Fibroblast of mammary gland (primary cell): ENCODE data around the gene OR10J5.
A peak's percentile ranks its signal among the peaks of the same experiment; 100 is the strongest.
"Not testable (repeated sequence)": the region's sequence is repeated elsewhere in the genome, so short reads cannot be mapped to it uniquely, and the experiment has no call there.

Source experiments
- DNase-seq: peaks from one replicate; pipeline ENCODE4 v3.0.0-alpha.2; 2010; ENCODE audit warnings: low read depth
- H3K4me3 ChIP-seq: 2 replicates; pipeline ENCODE4 v1.5.1; 2011; ENCODE audit warnings: low read depth, mild to moderate bottlenecking, low read length, moderate library complexity; ENCODE audit not compliant: control insufficient read depth
- TF ChIP-seq, protein P1 (sequence below): conservative IDR thresholded peaks from 2 replicates; pipeline ENCODE4 v1.5.1; 2011; ENCODE audit warnings: low read depth, low read length, inconsistent platforms; ENCODE audit not compliant: control insufficient read depth, insufficient read depth

Gene OR10J5

DNA sequence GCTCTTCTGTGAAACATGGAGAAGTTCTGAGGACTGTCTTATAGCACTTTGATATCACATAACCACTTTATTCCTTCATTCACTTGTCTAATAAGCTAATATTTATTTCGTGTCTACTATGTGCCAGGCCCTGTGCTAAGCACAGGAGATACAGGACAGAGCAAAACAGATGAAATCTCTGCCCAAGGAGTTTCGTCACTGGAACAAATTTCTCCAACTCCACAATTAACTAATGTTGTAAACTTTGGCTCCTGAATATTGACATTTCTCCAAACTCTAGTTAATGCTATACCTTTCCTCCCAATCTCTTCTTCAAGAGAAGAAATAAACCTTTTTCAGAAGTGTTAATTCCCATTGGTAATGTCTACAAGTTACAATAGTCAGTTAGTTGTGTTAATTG is 24.8 kb upstream of the OR10J5 start:
- TF ChIP-seq, protein P1, sequence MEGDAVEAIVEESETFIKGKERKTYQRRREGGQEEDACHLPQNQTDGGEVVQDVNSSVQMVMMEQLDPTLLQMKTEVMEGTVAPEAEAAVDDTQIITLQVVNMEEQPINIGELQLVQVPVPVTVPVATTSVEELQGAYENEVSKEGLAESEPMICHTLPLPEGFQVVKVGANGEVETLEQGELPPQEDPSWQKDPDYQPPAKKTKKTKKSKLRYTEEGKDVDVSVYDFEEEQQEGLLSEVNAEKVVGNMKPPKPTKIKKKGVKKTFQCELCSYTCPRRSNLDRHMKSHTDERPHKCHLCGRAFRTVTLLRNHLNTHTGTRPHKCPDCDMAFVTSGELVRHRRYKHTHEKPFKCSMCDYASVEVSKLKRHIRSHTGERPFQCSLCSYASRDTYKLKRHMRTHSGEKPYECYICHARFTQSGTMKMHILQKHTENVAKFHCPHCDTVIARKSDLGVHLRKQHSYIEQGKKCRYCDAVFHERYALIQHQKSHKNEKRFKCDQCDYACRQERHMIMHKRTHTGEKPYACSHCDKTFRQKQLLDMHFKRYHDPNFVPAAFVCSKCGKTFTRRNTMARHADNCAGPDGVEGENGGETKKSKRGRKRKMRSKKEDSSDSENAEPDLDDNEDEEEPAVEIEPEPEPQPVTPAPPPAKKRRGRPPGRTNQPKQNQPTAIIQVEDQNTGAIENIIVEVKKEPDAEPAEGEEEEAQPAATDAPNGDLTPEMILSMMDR, result no peak
- H3K4me3 ChIP-seq, result no peak overlapping the region
- no peak for DNase-seq

- H3K4me3 ChIP-seq, result no peak overlapping the region
- no peak for DNase-seq
- TF ChIP-seq, protein P1, result no peak
These were observed 21.1 kb upstream of the OR10J5 start for GRCh38 chr1:159556931-159557369.

GRCh38 chr1:159554696-159555095 is 18.9 kb upstream of the OR10J5 start:
- H3K4me3 ChIP-seq, result no peak overlapping the region
- DNase-seq, result peak; percentile 44
- TF ChIP-seq, protein P1, result no peak

DNA sequence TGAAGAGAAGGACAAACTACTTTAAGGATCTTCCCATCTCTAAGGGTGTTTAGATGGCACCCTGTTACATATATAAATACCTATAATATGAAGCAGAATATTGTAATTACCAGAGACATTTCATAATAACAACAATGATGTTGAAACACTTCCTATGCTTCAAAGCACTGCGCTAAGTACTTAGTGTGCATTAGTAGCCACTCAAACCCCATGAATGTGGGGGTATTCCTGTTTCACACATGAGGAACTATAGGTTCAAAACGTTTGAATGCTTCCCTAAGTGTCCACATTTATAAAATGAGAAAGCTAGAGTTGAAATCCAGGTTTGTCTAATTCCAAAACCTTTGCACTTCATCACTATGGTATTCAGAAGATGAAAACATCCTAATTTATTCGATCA is 18.5 kb upstream of the OR10J5 start:
- TF ChIP-seq, protein P1, result no peak
- H3K4me3 ChIP-seq, result no peak overlapping the region
- DNase-seq, result peak; percentile 3

- no peak for DNase-seq
- TF ChIP-seq, protein P1, result no peak
- no peak overlapping the region for H3K4me3 ChIP-seq
These were observed 12.3 kb upstream of the OR10J5 start for GRCh38 chr1:159548126-159548525.

- TF ChIP-seq, protein P1, result no peak
- H3K4me3 ChIP-seq, result no peak overlapping the region
- DNase-seq, result peak; percentile 49
These were observed 2.9 kb downstream of the OR10J5 start for GRCh38 chr1:159532922-159533321.

- not testable (repeated sequence) for H3K4me3 ChIP-seq, DNase-seq
These were observed 11.0 kb downstream of the OR10J5 start for GRCh38 chr1:159524792-159525191.
